Activated gamma-delta T cell (primary cell): ENCODE data around the gene ECT2L.

Source experiments
- DNase-seq: peaks from one replicate; lab custom pipeline; 2025; lab: John Stamatoyannopoulos, UW

Gene ECT2L

GRCh38 chr6:138857775-138858174 is 61.9 kb downstream of the ECT2L start:
- DNase-seq: no peak

GRCh38 chr6:138862456-138862855 is 66.6 kb downstream of the ECT2L start:
- DNase-seq: no peak

DNA sequence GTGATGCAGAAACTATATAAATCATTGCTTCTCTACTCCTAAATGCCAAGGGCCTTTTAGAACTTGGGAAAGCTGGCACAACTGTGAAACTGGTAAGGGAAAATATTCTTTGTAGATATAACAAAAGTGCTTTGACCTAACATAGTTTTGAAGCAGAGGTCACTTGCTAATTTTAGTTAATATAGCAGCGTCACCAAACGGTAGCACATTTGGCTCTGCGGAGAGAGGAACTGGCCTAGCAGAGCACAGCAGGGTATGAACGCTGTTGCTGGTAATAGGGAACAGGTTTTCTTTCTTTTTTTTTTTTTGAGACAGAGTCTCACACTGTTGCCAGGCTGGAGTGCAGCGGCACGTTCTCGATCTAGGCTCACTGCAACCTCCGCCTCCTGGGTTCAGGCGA is 67.4 kb downstream of the ECT2L start:
- DNase-seq: no peak

DNA sequence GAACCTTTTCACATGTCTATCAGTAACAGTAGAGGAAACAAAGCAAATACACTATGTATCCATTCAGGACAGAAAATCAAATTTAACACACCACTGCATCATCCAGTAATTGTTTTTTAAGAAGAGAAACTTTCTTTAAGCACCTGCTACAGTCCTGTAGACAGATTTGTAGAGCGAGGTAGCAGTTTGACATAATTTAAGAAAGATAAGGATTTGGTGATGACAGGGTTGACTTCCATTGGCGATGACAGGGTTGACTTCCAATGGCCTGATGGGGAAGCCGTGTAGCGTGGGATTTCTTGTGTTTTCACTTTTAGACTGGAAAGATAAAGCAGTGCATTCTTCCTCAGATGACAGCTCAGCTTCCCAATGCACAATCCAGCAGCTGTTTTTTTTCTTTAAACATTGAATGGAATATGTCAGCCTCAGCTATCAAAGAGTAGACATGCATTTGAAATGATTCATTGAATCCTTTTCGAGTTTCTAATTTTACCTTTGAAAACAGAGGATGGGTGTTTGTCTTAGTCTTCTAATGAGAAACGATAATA is 68.5 kb downstream of the ECT2L start:
- DNase-seq: no peak

DNA sequence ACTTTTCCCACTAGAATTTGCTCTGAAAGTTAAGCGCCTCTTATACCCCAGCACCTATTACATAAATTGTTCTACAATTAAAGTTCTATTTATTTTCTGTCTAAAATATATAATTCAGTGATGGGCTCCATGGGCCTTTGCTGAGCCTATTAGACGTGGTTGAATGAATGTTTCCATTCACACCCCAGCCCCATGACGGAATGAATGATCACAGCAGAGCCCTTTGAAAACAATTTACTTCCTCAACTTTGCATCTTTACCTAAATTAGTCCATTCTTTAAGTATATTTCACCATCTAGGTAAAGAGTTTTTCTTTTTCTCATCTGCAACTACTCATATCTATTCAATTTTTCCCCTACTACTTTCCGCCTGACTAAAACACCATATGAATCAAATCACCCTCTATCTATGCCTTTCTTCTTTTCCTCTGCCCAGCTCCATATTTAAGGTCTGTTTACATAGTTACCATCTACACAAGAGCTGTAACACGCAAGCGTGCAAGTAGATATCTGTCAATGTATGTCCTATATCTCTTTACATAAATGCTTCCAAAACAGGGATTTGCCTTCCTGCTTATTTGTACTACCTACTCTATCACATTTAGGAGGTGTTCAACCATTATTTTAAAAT is 69.7 kb downstream of the ECT2L start:
- no peak for DNase-seq

DNA sequence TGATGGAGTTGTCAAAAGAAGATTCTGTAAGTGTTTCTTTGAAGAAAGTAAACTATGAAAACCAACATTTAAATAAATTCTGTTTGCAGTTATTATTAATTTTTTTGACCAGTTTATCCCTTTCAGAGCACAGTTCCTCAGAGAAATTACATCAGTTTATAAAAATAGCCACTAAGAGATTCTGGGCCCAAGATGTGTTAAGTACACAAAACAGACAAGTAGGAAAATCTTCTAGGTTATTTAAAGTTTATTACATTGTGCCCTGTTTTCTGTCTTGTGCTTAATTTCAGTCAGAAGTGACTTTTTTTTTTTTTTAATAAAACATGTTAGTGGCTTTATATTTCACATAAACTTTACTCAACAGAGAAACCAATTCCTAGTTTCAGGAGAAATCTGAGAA is 72.3 kb downstream of the ECT2L start:
- no peak for DNase-seq

- no peak for DNase-seq
Measured at GRCh38 chr6:138869398-138869797, 73.5 kb downstream of the ECT2L start.

GRCh38 chr6:138873191-138873590 is 77.3 kb downstream of the ECT2L start:
- DNase-seq: no peak

- no peak for DNase-seq
Measured at GRCh38 chr6:138882369-138883017, 86.6 kb downstream of the ECT2L start.

DNA sequence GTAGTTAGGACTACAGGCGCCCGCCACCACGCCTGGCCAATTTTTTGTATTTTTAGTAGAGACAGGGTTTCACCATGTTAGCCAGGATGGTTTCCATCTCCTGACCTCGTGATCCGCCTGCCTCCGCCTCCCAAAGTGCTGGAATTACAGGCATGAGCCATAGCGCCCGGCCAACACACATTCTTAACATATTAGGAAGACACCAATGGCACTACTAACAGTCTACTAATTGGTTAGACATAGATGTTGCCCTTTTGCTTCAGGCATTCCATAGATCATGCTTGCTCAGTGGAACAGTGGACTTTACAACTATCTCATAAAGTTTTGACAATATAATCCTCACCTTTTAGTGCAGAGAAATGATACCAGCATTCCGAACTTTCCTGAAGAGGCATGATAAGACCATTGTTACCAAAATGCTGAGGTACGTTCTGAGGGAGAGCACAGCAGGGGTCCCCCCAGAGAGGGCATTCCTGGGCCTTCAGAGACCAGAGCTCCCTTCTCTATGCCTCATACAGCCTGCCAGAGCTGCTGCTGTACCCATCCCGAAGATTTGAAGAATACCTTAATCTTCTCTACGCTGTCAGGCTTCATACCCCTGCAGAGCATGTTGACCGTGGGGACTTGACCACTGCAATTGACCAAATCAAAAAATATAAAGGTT is 89.4 kb downstream of the ECT2L start:
- DNase-seq: no peak

- no peak for DNase-seq
Measured at GRCh38 chr6:138891255-138891986, 95.5 kb downstream of the ECT2L start.

GRCh38 chr6:138896104-138896756 is 100.3 kb downstream of the ECT2L start:
- no peak for DNase-seq

DNA sequence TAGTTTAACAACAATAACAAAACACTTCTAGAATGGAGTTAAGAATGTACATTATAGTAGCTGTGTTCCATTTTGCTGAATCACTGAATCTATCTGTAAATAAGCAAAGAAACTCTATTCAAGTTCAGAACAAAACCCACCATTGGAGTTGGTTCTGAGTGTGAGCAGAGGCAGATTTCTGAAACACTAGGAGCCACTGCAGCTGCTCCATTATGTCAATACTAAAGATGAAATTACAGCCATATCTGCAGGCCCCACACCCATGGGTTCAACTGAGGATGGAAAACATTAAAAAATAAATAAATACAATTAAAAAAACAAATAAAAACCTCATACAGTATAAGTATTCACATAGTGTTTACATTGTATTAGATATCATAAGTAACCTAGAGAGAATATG is 101.1 kb downstream of the ECT2L start:
- DNase-seq: no peak

GRCh38 chr6:138907167-138907566 is 111.3 kb downstream of the ECT2L start:
- no peak for DNase-seq

DNA sequence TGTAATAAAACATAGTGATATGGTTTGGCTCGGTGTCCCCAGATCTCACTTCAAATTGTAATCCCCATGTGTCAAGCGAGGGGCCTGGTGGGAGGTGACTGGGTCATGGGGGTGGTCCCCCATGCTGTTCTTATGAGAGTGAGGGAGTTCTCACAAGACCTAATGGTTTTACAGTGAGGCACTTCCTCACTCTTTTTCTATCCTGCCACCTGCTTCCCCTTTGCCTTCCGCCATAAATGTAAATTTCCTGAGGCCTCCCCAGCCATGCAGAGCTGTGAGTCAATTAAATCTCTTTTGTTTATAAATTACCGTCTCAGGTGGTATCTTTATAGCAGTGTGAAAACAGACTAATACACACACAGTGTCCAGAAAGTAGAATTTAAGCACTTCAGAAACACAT is 113.6 kb downstream of the ECT2L start:
- no peak for DNase-seq

GRCh38 chr6:138909975-138910374 is 114.1 kb downstream of the ECT2L start:
- DNase-seq: no peak

DNA sequence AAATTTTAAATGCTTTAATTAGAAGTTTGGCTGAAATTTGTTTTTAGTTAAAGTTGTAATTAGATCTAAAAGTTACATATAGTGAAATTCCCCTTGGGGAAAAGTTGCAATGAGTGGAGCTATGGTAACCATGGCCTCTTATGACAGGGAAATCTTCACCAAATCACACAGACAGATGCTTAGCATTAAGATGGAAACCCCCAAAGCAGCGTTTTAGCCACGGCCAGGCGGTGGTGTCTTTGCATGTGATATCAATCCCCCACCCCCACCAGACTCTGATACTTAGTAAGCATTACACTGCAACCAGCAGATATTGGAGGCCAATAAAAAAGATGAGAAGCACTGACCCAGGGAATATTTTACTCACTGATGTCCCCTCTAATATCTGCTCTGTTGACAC is 116.4 kb downstream of the ECT2L start:
- DNase-seq: no peak

- no peak for DNase-seq
Measured at GRCh38 chr6:138914701-138915100, 118.8 kb downstream of the ECT2L start.

DNA sequence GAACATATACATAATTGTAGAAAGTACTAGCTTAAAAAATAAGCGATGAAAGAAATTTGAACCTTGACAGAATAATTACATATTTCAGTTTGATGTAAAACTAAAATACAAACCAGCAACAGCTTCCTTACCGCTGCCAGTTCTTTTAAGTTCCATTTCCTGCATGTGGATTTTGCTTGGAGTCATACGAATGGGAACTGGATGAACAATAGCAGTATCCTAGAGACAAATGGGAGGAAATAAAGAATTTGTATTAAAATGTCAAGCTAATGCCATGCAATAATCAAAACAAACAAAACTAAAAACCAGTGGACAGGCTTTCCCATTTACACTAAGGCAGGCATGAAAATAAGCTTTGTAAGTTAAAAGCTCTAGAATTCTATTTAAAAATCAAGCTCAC is 125.0 kb downstream of the ECT2L start:
- no peak for DNase-seq

DNA sequence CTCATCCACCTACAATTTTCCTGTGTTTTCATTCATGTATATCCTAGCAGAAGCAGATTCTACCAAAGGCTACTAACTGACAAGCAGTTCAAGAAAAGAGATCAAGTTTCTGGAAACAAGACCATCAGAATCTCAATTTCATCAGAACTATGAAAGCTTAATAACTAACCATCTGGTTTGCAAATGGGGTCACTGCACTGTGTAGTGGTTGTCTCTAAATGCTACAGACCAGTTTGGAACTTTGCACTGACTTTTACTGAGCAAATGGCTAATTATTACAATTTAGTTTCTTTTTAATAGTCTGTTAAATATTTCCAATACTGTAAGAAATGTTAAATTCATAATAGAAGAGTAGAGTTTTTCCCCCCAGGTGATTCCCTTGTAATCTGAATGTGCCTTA is 127.7 kb downstream of the ECT2L start:
- no peak for DNase-seq

- DNase-seq: no peak
Measured at GRCh38 chr6:138925806-138926205, 129.9 kb downstream of the ECT2L start.

GRCh38 chr6:138926579-138926978 is 130.7 kb downstream of the ECT2L start:
- no peak for DNase-seq
